Right hindlimb (tissue), 1 donor: Measurements from ENCODE around the gene SEZ6L.

Experiments
- DNase-seq: peaks from one replicate; pipeline ENCODE4 v3.0.0-alpha.2; 2018

The SEZ6L gene

DNA sequence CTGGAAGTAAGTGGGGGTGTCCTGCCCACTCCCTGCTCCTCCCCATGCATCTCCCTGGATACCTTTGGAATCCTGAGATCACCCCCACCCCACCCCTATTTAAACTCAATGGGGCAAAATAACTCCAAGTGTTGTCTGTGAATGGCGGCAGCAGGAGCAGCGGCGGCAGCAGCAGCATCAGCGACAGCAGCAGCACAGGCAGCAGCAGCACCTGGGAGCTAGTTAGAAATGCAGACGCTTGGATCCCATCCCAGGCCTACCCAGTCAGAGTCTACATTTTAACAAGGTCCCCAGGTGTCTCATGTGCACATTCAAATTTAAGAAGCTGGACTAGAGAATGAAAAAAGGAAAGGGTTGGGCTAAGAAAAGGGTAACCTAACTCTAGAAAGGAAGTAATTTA is 82.6 kb downstream of the SEZ6L start:
- no peak for DNase-seq

DNA sequence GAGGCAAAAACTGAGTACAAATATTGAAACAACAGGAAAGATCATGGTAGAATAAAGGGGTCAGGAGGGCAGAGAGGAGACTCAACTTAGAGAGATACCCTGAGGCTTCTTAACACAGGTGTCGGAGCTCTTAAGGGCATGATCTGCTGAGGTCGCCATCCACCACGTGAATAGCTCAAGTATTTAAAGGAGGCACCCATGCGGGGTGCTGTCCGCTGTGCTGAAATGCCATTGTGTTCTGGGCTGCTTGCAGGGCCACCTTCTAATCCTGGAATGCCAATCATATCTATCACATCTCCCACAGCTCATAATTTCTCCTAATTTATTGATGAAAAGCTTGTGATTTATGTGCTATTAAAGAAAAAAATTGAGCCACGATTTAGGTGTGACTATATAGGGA is 90.2 kb downstream of the SEZ6L start:
- peak; percentile 28 for DNase-seq

DNA sequence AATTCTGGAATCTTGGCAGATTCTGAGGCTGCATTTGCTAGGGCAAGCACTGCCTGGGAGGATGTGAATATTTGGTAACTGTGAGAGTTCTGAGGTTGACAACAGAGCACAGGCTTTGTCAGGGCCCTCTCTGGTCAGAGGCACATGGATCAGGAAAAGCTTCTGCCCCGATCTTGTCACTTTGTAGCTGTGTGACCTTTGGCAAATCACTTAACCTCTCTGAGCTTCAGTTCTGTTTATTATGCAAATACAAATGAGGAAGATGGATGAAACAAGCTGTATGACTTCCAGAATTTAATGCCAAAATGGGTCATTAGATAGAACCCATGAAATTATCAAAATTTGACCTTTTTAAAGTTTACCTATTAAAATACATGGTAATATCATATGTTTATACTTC is 94.9 kb downstream of the SEZ6L start:
- DNase-seq: no peak

DNA sequence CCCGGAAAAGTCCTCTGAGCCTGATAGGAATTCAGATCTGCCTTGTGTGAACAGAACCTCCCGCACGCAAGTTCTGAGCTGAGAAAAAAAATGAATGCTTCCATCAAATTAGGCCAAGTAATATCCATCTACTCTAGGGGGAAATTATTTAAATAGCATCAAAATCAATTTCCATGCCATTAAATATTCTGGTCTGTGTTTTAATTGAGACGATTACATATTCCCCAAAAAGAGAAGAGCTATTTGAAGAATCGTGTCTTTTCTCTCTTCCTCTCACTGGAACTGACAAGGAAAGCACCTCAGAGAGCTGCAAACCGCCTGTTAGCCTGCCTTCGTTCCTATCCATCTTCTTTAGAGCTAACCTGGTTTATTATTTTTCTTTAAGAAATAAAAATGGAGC is 96.0 kb downstream of the SEZ6L start:
- no peak for DNase-seq

- no peak for DNase-seq
Measured at GRCh38 chr22:26265909-26266308, 96.6 kb downstream of the SEZ6L start.

- DNase-seq: no peak
Measured at GRCh38 chr22:26267856-26268255, 98.6 kb downstream of the SEZ6L start.

DNA sequence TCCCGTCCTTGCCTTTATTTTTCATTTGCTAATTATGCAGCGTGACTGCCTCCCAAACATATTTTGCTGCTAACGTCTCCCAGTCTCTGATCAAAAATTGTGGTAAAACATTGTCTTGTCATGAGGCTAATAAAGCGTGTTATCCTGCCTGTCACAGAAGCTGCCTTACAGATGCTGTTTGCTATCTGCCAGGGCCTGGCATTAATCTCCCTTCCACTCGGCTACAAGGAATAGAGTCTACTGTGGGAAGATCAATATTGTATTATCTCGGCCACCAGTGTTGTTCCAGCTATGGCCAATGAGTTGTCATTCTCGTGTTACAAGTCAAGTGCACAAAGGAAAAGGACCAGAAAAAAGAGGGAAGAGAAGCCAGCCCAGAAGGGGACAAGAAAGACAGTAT is 100.3 kb downstream of the SEZ6L start:
- DNase-seq: no peak

GRCh38 chr22:26271427-26271826 is 102.2 kb downstream of the SEZ6L start:
- DNase-seq: no peak

DNA sequence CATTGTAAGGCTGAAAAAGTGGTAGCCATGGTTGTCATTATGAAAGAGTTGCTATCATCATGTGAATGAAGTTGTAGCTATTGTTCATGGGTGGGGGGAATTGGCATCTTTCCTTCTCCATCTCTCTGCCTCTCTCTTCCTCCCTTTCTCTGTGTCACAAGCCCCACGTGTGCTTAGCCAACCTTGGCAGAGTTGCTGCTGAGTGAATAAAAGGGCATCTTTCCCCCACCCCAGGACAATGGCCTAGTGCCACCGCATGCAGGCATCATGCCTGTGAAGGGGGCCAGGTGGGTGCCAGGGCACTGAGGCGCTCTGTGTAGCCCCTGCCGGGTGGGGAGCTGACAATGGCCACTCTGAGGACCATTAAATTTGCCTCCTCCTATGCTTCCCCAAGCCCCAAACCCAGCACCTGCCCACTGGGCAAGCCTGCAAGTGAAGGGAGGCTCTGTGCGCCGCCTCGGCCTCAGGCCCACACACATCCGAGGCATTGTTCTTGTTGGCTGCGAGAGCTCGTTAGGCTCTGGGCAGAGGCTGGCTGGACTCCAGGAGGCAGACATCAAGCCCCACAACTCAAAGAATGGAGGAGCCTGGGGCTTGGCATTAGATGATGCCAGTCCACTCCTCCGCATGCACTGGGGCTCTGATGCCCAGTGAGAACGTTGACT is 103.9 kb downstream of the SEZ6L start:
- DNase-seq: no peak

DNA sequence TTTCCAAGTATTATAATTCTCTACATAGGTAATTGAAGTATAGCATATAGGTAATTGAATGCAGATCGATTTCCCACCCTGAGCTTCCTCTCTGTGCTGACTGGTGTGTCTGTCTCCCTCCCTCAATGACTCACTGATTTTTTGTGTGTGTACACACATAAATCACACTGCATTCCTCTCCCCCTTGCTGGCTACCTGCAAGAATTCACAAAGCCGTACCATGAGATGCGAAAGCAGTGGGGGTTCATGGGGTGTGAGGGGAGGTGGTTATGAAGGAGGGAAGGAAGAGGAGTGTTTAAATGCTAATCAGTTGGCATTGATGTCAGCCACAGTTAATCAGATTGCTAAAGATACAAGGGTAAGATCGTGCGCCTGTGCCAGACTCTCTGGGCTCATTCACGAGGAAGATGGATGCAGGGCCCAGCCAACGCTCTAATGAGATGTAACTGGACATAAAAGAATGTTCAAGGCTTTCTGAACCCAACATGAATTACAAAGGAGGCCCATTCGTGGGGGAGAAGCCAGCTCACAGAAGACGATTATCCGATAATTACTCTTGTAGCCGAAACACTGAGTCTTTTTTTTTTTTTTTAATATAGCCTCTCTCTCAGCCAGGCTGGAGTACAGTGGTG is 107.4 kb downstream of the SEZ6L start:
- no peak for DNase-seq

GRCh38 chr22:26281941-26282340 is 112.7 kb downstream of the SEZ6L start:
- DNase-seq: no peak

GRCh38 chr22:26283330-26283729 is 114.1 kb downstream of the SEZ6L start:
- no peak for DNase-seq

GRCh38 chr22:26285632-26286031 is 116.4 kb downstream of the SEZ6L start:
- DNase-seq: no peak

DNA sequence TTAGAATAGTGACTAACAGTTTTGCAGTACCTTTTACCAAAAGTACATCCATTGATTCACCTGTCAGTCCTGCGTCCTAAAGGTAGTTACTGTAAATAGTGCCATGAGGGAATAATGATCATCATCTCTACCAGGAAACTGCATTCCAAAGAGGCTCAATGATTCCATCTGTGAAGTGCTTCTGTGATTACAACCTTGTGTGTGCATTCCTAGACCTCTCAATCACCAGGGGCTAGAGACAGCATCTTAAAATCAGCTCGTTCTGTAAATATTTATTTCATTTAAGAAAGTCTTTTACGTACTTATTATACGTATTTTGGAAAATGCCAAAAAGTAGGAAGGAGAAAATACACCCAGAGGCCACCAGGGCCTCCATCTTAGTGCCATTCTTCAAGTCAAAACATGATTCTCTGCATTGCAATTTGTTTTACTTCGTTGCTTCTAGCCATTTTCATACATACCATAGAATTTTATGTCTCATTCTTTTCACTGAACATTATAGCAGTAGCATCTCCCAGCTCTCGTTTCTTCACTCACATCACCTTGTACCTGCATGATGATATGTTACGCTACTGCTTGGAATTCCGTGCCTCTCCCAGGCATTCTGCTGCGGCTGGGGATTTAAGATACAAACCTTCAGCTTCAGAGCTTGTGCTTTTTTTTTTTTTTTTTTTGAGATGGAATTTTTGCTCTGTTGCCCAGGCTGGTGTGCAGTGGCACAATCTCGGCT is 117.0 kb downstream of the SEZ6L start:
- no peak for DNase-seq

DNA sequence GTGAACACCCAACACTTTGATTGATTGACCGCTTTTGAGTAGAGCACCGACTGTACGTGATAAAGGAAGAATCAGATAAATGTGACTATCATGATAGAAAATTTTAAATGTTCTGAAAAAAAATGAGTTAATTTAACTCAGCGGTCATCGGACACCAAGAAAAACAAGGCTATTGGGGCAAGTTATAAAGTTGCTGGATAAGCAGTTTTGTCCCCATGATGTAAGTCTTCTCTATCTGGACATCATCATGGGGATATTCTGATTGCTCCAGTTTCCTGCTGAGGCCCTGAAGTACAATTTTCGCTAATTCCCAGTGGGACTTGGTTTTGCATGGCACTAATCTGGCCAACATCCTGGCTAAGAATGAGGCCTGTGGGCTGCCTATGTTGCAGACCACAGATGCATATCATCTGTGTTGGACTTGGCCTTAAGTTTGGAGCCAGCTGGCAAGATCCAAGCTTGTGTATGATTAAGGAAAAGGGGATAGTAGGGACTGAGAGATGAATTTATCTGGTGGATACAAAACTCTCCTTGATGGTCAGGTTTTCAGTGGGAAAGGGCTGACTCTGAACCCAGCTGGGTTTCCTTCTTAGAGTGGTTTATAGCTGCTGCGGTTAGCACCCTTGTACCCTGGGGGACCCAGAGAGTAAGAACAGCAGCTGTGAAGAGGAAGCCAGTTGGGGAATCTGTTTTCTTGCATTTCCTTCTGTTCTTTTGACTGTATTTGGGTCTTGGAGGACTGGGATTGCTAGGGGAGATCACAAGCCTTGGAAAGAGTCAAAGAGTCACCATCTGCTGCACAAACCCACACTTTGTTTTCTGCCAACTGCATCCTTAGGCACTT is 118.3 kb downstream of the SEZ6L start:
- DNase-seq: no peak

- no peak for DNase-seq
Measured at GRCh38 chr22:26289611-26290101, 120.4 kb downstream of the SEZ6L start.

DNA sequence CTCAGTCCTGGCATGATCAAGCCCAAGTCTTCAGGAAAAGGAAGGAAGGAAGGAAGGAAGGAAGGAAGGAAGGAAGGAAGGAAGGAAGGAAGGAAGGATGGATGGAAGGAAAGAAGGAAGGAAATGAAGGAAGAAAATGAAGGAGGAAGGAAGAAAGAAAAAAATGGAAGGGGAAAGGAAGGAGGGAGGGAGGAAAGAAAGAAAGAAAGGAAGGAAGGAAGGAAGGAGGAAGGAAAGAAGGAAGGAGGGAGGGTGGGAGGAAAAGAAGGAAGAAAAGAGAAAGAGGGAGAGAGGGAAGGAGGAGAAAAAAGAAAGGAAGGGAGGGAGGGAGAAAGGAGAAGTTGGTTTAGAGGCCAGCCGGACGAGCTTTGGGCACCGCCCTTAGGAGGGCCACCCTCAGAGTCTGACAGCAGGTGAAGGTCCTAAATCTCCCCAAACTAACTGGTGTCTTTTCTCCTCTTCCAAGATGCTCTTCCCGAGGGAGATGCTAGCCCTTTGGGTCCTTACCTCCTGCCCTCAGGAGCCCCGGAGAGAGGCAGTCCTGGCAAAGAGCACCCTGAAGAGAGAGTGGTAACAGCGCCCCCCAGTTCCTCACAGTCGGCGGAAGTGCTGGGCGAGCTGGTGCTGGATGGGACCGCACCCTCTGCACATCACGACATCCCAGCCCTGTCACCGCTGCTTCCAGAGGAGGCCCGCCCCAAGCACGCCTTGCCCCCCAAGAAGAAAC is 122.8 kb downstream of the SEZ6L start:
- DNase-seq: no peak

- DNase-seq: no peak
Measured at GRCh38 chr22:26292667-26292995, 123.4 kb downstream of the SEZ6L start.

- DNase-seq: no peak
Measured at GRCh38 chr22:26295563-26296126, 126.4 kb downstream of the SEZ6L start.

DNA sequence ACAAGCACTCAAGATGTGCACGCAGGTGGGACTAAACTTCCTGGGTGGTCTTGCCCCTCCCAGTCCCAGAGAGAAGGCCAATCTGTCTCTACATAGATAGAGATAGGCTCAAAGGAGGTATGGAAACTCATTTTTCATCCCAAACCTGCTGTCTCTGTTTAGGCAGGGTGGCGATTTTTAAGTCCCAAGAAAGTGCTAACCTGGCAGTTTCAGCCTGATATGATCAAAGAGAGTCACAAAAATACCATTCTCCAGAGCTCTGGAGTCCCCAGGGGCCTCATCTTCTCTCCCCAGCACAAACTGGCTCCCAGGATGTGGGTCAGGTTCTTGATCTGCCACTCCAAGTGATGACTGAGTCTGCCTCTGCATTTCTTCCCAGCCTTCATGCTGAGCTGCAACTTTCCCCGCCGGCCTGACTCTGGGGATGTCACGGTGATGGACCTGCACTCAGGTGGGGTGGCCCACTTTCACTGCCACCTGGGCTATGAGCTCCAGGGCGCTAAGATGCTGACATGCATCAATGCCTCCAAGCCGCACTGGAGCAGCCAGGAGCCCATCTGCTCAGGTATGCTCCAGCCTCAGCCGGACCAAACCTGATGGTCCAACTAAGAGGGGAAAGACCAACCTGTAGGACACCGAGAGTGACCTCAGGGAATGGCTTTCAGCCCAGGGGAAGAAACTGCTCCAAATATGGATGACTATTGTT is 129.5 kb downstream of the SEZ6L start:
- DNase-seq: no peak

GRCh38 chr22:26302726-26303125 is 133.5 kb downstream of the SEZ6L start:
- DNase-seq: no peak

GRCh38 chr22:26303475-26303874 is 134.2 kb downstream of the SEZ6L start:
- DNase-seq: no peak
